D341Med (cell line): ENCODE measurements around the gene ATP5F1A.

Source experiments
- DNase-seq: peaks from one replicate; pipeline ENCODE4 v3.0.0; 2012; ENCODE audit warnings: low spot score

Gene ATP5F1A

GRCh38 chr18:46073474-46074331, 24.4 kb downstream of the ATP5F1A start:
- DNase-seq = peak; percentile 65

GRCh38 chr18:46072959-46073358, 25.1 kb downstream of the ATP5F1A start:
- no peak for DNase-seq

DNA sequence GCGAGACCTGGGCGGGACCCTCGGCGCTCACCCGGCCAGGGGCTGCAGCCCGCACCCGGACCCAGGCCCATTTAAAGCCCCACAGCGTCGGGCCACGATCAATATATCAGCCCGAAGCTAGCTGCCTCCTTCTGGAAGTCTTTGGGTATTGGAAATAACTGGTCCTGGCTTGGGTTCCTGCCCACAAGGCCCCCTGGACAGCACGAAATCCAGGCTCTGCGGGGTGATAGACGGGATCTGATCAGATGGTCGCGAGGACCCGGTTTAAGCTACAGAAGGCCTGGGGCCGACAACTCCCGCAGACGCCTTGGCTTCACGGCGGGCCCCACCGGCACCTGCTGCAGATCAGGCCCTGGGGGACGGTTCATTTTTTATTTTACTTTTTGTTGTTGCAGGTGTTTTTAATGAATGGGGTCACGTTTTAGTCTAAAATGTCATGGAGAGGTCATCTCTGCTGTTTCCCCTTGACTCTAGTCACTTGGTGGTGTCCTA, 25.7 kb downstream of the ATP5F1A start:
- DNase-seq = no peak

GRCh38 chr18:46071653-46072375, 26.3 kb downstream of the ATP5F1A start, which contains the start of gene PSTPIP2:
PSTPIP2 (minus strand) TSS chr18:46072260; CDS start chr18:46072188, 72 bp downstream.
- peak; percentile 82 for DNase-seq

- DNase-seq = no peak
Observed at GRCh38 chr18:46070815-46071652, 27.1 kb downstream of the ATP5F1A start.

GRCh38 chr18:46070232-46070631, 27.9 kb downstream of the ATP5F1A start:
- DNase-seq = no peak

GRCh38 chr18:46069524-46069923, 28.6 kb downstream of the ATP5F1A start:
- DNase-seq = no peak

DNA sequence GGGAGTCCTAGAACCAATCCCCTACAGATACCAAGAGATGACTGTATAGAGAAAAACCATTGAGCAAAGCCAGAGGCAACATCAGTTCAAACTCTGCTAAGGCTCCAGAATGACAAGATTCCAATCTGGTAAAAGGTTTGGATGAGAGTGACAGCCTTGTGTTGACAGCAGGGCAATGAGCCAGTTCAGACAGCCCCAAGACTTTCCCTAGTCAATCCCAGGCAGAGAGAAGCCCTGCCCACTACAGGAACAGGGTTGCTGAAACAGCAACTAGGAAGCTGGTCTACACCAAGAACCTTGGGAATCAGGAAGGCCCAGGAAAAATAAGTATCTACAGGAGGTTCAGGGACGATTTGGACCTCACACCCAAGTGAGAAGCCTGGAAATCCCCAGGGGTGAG, 29.3 kb downstream of the ATP5F1A start:
- DNase-seq = no peak

- DNase-seq = no peak
Observed at GRCh38 chr18:46067438-46068007, 30.6 kb downstream of the ATP5F1A start.

DNA sequence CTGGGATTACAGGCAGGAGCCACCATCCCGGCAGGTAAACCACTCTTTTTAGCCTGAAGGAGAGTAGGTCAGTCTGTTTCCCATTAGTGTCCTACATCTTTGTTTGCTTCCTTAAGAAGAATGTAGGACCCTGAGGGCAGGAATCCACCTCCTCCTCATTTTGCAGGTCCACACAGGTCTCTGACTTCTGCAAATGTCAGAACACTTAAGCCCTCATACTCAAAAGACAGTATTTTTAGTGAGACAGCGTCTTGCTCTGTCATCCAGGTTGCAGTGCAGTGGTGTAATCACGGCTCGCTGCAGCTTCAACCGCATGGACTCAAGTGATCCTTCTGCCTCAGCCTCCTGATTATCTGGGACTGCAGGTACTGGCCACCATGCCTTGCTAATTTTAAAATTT, 35.3 kb downstream of the ATP5F1A start:
- no peak for DNase-seq

DNA sequence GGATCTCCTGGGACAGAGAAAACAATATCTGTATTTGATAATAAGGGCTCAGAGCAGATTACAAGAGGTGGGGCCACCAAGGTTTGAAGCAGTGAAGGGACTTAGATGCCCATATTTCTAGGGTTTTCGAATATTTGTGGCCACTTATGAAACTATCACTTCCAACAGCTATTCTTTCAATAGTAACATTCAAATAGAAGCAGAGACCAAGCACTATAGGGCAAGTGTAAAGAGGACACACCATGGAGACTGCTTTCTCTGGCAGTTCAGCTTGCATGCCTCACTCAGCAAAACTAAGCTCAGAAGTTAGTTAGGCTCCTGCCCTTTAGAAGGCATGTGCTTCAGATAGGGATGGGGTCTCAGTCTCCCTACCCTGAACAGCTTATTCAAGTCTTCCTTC, 36.3 kb downstream of the ATP5F1A start:
- no peak for DNase-seq

DNA sequence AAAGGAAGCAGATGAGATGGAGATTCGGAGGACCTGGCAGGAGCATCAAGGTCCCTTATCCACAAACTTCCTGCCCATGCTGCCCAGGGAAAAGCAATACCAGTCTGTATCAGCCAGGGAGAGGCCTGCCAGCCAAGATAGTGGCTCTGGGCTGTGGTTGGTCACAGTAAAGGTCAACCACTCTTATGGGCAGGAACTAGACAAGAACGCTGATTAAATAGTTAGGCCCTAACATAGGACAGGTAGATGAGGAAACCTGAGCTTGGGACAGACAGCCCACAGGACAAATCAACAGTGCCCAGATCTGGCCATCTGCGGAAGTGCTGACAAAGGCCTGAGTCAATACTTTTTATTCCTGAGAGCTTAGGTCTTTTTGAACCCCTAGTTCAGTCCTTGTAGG, 36.7 kb downstream of the ATP5F1A start:
- DNase-seq = no peak

DNA sequence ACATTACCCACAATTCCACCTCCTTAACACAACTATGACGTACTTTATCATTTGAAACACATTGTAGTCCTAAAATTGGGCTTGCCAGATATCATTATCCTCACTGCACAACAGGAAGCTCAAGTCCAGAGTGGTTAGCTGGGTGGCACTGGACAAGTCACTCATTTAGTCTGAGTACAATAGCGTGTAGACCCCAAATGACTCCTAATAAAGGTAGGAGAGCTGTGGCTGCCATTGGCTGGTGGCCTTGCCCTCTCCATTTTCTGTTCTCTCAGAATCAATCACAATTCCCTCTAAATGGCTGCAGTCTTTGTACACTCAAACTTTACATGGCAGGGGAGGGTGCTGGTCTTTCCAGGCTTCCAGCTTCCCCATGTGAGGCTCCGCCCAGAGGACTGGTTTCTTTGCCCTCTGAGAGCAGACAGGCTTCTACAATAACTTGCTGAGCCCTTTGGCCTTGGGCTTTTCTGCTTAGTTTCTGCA, 37.7 kb downstream of the ATP5F1A start:
- DNase-seq = no peak

GRCh38 chr18:46055838-46056230, 42.3 kb downstream of the ATP5F1A start:
- DNase-seq = no peak

DNA sequence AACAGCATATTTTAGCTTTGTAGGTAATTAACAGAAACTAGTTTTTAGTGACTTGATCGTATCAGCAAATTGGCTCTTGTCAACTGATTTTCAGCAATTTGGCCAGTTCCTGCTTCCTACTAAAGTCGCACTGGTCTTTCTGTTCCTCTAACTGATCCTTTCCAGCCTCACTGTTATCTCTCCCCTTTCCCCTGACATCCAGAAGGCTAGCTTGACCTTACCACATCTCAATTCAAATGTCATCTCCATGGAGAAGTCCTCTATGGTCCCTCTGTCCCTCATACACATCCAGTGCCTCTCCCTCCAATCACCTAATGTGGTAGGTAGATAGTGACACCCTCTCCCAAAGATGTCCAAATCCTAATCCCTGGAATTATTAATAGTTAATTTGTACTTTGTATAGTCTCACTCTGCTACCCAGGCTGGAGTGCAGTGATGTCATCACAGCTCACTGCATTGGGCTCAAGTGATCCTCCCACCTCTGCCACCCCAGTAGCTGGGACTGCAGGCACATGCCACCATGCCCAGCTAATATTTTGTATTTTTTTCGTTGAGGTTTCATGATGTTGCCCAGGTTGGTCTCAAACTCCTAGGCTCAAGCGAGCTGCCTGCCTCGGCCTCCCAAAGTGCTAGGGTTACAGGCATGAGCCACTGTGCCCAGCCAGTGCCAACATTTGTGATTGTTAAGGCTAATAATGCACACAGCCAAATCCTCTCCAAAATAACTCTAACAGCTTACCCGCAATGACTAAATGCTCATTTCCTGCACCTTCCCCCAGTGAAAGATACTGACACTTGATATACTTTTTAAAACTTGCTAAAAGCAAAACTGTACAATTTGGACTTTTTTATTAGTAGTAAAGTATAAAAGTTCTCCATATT, 42.9 kb downstream of the ATP5F1A start:
- no peak for DNase-seq

- DNase-seq = no peak
Observed at GRCh38 chr18:46053368-46054095, 44.6 kb downstream of the ATP5F1A start.

DNA sequence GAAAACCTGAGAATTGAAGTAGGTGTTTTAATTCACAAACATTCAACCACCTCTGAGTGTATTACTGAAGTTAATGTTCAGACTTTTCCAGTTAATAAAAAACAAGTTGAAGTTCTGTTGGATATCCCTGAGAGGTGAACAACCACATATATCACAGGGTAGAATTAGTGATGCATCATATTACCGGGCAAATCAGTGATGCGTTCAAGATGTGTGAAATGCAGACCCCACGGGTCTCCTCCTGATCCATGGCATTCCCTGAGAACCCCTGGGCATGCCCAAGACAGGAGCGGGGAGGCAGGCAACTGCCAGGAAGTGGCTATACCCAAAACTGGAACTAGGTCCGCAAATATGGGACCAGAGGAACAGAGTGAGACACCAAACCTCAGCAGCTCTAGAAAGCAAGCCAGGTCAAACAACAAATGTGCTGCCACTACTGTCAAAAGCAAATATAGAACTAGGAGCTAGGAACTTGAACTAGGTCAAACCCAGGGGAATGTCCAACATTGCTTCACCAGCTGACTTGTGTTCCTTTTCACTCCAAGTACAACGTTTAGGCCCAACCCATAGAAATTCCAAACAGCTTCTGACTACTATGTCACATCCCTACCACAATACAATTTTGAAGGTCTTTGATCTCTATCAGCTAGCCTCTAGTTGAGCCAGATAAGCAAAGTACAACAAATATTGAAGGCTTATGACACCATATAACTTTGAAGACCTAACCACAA, 46.2 kb downstream of the ATP5F1A start:
- no peak for DNase-seq

- no peak for DNase-seq
Observed at GRCh38 chr18:46050268-46050667, 47.8 kb downstream of the ATP5F1A start.

GRCh38 chr18:46048641-46049040, 49.5 kb downstream of the ATP5F1A start:
- DNase-seq = no peak
